ENCODE measurements around the gene PUSL1.
"Not testable (repeated sequence)": the region's sequence is repeated elsewhere in the genome, so short reads cannot be mapped to it uniquely, and the experiment has no call there.

The PUSL1 gene

GRCh38 chr1:1310109-1310385, 1.6 kb downstream of the PUSL1 start:
- no peak for DNase-seq (ENCODE audit: low read depth in 3 of 3)

GRCh38 chr1:1310476-1311053, 2.2 kb downstream of the PUSL1 start:
- no peak for DNase-seq (ENCODE audit: low read depth in 3 of 3)

- DNase-seq (ENCODE audit: low read depth in 3 of 3) = no peak
These were observed 3.0 kb downstream of the PUSL1 start for GRCh38 chr1:1311107-1312104.

- no peak for DNase-seq (ENCODE audit: low read depth in 3 of 3)
These were observed 4.3 kb downstream of the PUSL1 start for GRCh38 chr1:1312450-1313314.

GRCh38 chr1:1313500-1314236, 5.3 kb downstream of the PUSL1 start:
- no peak for DNase-seq (ENCODE audit: low read depth in 3 of 3)

GRCh38 chr1:1314237-1314586, 5.8 kb downstream of the PUSL1 start:
- no peak for DNase-seq (ENCODE audit: low read depth in 3 of 3)

GRCh38 chr1:1314678-1315335, 6.4 kb downstream of the PUSL1 start:
- DNase-seq (ENCODE audit: low read depth in 3 of 3) = no peak

- no peak for DNase-seq (ENCODE audit: low read depth in 3 of 3)
These were observed 7.1 kb downstream of the PUSL1 start for GRCh38 chr1:1315435-1315954.

- not testable (repeated sequence) for DNase-seq (ENCODE audit: low read depth in 3 of 3)
These were observed 7.8 kb downstream of the PUSL1 start for GRCh38 chr1:1316199-1316598.

GRCh38 chr1:1317420-1317819, 9.0 kb downstream of the PUSL1 start:
- DNase-seq (ENCODE audit: low read depth in 3 of 3) = no peak

- no peak for DNase-seq (ENCODE audit: low read depth in 3 of 3)
These were observed 9.8 kb downstream of the PUSL1 start for GRCh38 chr1:1318131-1318652.

- DNase-seq (ENCODE audit: low read depth in 3 of 3) = no peak
These were observed 10.6 kb downstream of the PUSL1 start for GRCh38 chr1:1318777-1319645.

GRCh38 chr1:1319646-1319941, 11.2 kb downstream of the PUSL1 start:
- no peak for DNase-seq (ENCODE audit: low read depth in 3 of 3)

GRCh38 chr1:1320666-1321448, 12.5 kb downstream of the PUSL1 start:
- no peak for DNase-seq (ENCODE audit: low read depth in 3 of 3)

GRCh38 chr1:1321477-1321876, 13.1 kb downstream of the PUSL1 start:
- DNase-seq (ENCODE audit: low read depth in 3 of 3) = no peak

- DNase-seq (ENCODE audit: low read depth in 3 of 3) = no peak
These were observed 14.0 kb downstream of the PUSL1 start for GRCh38 chr1:1322418-1322817.

GRCh38 chr1:1322952-1323351, 14.6 kb downstream of the PUSL1 start:
- DNase-seq (ENCODE audit: low read depth in 3 of 3) = no peak

GRCh38 chr1:1324084-1324523, 15.7 kb downstream of the PUSL1 start:
- no peak for DNase-seq (ENCODE audit: low read depth in 3 of 3)

Data from stimulated activated CD4-positive, alpha-beta T cell treated with anti-CD3 and anti-CD28 coated beads, TNF-alpha, amount 100 ng/mL, for 48 hours (primary cell).